NT2/D1 (cell line): ENCODE data around the gene TEP1.

Source experiments
- SUZ12 ChIP-seq: IDR thresholded peaks from 2 replicates; pipeline ENCODE4 v1.6.1; 2011; ENCODE audit not compliant: insufficient read length, insufficient read depth; ENCODE audit errors: extremely low read depth
- YY1 ChIP-seq: IDR thresholded peaks from 2 replicates; pipeline ENCODE4 v1.6.1; 2011; ENCODE audit not compliant: insufficient read length, insufficient read depth
- ZNF274 ChIP-seq: IDR thresholded peaks from 2 replicates; pipeline ENCODE4 v1.6.1; 2011; ENCODE audit warnings: mild to moderate bottlenecking, low read depth, low read length

DNA sequence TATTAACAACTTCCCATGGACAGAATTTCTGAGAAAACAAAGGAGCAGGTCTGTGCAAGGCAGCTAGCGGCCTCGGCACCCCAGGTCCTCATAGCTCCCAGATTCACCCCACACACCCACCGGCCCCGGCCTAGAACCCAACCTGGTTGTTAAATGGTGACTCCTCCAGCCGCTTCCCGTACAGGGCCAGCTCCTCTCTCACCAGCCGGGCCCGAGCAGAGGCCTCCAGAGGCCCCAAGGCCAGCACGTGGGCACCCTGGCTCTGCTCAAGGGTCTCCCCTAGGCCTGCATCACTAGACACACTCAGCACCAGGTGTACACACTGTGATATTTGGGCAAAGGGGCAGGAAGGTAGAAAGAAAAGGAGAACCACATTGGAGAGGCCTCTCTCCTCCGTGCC lies 30.3 kb downstream of the TEP1 start:
- TF ChIP-seq ZNF274 (no peak), YY1 (no peak), SUZ12 (no peak)
